Measurements from ENCODE around the gene DOC2A. TPM values are rescaled to one million over a fixed set of nuclear protein-coding genes. Genes with fewer than 3 reads are reported as not detected.

The DOC2A gene
- total and polyA plus RNA-seq, 2 donors (not counting 3 experiments of a cell fraction or from before 2014, with no cell fraction given), result 0.60 to 0.63 TPM

GRCh38 chr16:29972992-29973383 lies 37.8 kb downstream of the DOC2A start:
- FAIRE-seq, result no peak
- peaks cover 5 to 15% of the 10 kb centered on the region in 2 experiments for H3K36me3 ChIP-seq (ENCODE audit: control insufficient read depth in 2 of 2, extremely low read depth in 1 of 2, insufficient read depth in 2 of 2, low read length in 2 of 2)
- DNase-seq (ENCODE audit: low read depth, low spot score), result no peak
- H3K4me3 ChIP-seq (replicated peaks in 1 of 3; ENCODE audit: insufficient read depth in 1 of 3, low read depth in 1 of 3, low read length in 3 of 3), result no peak overlapping the region
- intact Hi-C loops (cut with micrococcal nuclease), result loop anchor here (1.0 to 5.0 kb wide), 6 partner anchors 11 to 166 kb away; partner anchors contain the start of genes CDIPT, INO80E, KCTD13 and MAZ
- H2AFZ ChIP-seq (ENCODE audit: low read depth, low read length), result no peak overlapping the region
- ChIA-PET CTCF (interaction anchor here (0.6 to 2.3 kb wide), 11 partner anchors 10 to 165 kb away, joined by 3 to 17 read pairs (median 4); partner anchors contain the start of genes CDIPT, KCTD13 and TMEM219), POLR2A (interaction anchor here (0.5 to 1.4 kb wide), 12 partner anchors 11 to 183 kb away, joined by 3 to 14 read pairs (median 3); partner anchors contain the start of genes ASPHD1, KCTD13, KIF22 and SEZ6L2)
- no TSS peak for BruUV-seq (replicated peaks)
- no peaks in the 10 kb centered on the region for H3K27me3 ChIP-seq (ENCODE audit: control insufficient read depth in 2 of 2, insufficient read depth in 2 of 2, low read length in 2 of 2)
- no peak overlapping the region for H3K4me2 ChIP-seq (ENCODE audit: insufficient read depth, low read length)
- H3K9me1 ChIP-seq (replicated peaks; ENCODE audit: control insufficient read depth, extremely low read depth, insufficient read depth, low read length), result no peaks in the 10 kb centered on the region
- H3K27ac ChIP-seq (ENCODE audit: insufficient read depth, low read depth, low read length), result no peak overlapping the region
- H4K20me1 ChIP-seq (replicated peaks; ENCODE audit: control insufficient read depth, extremely low read depth, insufficient read depth, low read length), result no peaks in the 10 kb centered on the region
- H3K9me3 ChIP-seq (replicated peaks; ENCODE audit: control insufficient read depth, insufficient read depth, low read length), result no peaks in the 10 kb centered on the region
- TF ChIP-seq GATA2 (IDR thresholded peaks at IDR 0.05; ENCODE audit: insufficient read depth, insufficient read length, low read depth, low read length), result no peak
- TF ChIP-seq MAX (IDR thresholded peaks at IDR 0.05; ENCODE audit: insufficient read depth, insufficient read length), result no peak
- no peak overlapping the region for H3K9ac ChIP-seq (replicated peaks; ENCODE audit: extremely low read depth, insufficient read depth, low read length)
- dilution Hi-C loops (cut with MboI; ENCODE audit: extremely low pct_ligation_motif_present, low sequenced_read_pairs), result no loop called here
- peaks cover 43% of the 10 kb centered on the region for H3K79me2 ChIP-seq (ENCODE audit: control insufficient read depth, insufficient read depth, low read length)
- peaks cover 31% of the 10 kb centered on the region for H3K4me1 ChIP-seq (ENCODE audit: control insufficient read depth, extremely low read depth, insufficient read depth, low read length)

- dilution Hi-C loops (cut with MboI; ENCODE audit: extremely low pct_ligation_motif_present, low sequenced_read_pairs), result no loop called here
- intact Hi-C loops (cut with micrococcal nuclease), result loop anchor here (5.0 kb wide), 2 partner anchors 150 to 165 kb away; partner anchors contain the start of genes MAZ and MVP
- BruUV-seq (replicated peaks), result no TSS peak
Measured at GRCh38 chr16:29972500-29972899, 38.3 kb downstream of the DOC2A start.

More at GRCh38 chr16:29972500-29972899, 38.3 kb downstream of the DOC2A start:
- Histone ChIP-seq H4K20me1 (replicated peaks; ENCODE audit: control insufficient read depth, extremely low read depth, insufficient read depth, low read length) (no peaks in the 10 kb centered on the region), H3K9ac (replicated peaks; ENCODE audit: extremely low read depth, insufficient read depth, low read length) (no peak overlapping the region), H3K4me3 (replicated peaks in 1 of 3; ENCODE audit: insufficient read depth in 1 of 3, low read depth in 1 of 3, low read length in 3 of 3) (no peak overlapping the region), H3K36me3 (ENCODE audit: control insufficient read depth in 2 of 2, extremely low read depth in 1 of 2, insufficient read depth in 2 of 2, low read length in 2 of 2) (peaks cover 5 to 10% of the 10 kb centered on the region in 2 experiments), H2AFZ (ENCODE audit: low read depth, low read length) (no peak overlapping the region), H3K9me3 (replicated peaks; ENCODE audit: control insufficient read depth, insufficient read depth, low read length) (no peaks in the 10 kb centered on the region), H3K79me2 (ENCODE audit: control insufficient read depth, insufficient read depth, low read length) (peaks cover 38% of the 10 kb centered on the region), H3K4me1 (ENCODE audit: control insufficient read depth, extremely low read depth, insufficient read depth, low read length) (peaks cover 27% of the 10 kb centered on the region), H3K27ac (ENCODE audit: insufficient read depth, low read depth, low read length) (no peak overlapping the region), H3K4me2 (ENCODE audit: insufficient read depth, low read length) (no peak overlapping the region), H3K9me1 (replicated peaks; ENCODE audit: control insufficient read depth, extremely low read depth, insufficient read depth, low read length) (no peaks in the 10 kb centered on the region), H3K27me3 (ENCODE audit: control insufficient read depth in 2 of 2, insufficient read depth in 2 of 2, low read length in 2 of 2) (no peaks in the 10 kb centered on the region)
- ChIA-PET POLR2A (no interaction called here), CTCF (interaction anchor here (1.2 to 2.3 kb wide), 4 partner anchors 10 to 165 kb away, joined by 4 to 17 read pairs (median 12); partner anchors contain the start of gene TMEM219)
- DNase-seq (ENCODE audit: low read depth, low spot score) (no peak), FAIRE-seq (no peak)
- TF ChIP-seq EZH2 (IDR thresholded peaks at IDR 0.05; ENCODE audit: borderline replicate concordance, low read depth, low read length, severe bottlenecking) (no peak), MYC (IDR thresholded peaks at IDR 0.05; ENCODE audit: low read depth, low read length) (no peak), FOS (IDR thresholded peaks at IDR 0.05; ENCODE audit: borderline replicate concordance, insufficient read depth, low read length) (no peak), GATA2 (IDR thresholded peaks at IDR 0.05; ENCODE audit: insufficient read depth, insufficient read length, low read depth, low read length) (no peak), POLR2AphosphoS5 (IDR thresholded peaks at IDR 0.05; ENCODE audit: insufficient read depth, low read depth, low read length) (no peak), CTCF (IDR thresholded peaks at IDR 0.05; ENCODE audit: extremely low read depth in 1 of 2, insufficient read depth in 1 of 2, low read depth in 1 of 2, low read length in 2 of 2) (no peak), POLR2A (IDR thresholded peaks at IDR 0.05; ENCODE audit: low read depth, low read length) (no peak), JUN (IDR thresholded peaks at IDR 0.05; ENCODE audit: borderline replicate concordance, insufficient read depth, insufficient read length, low read depth) (no peak), MAX (IDR thresholded peaks at IDR 0.05; ENCODE audit: insufficient read depth, insufficient read length) (no peak)

Measured in endothelial cell of umbilical vein (primary cell).